Iris pigment epithelial cell (primary cell): Measurements from ENCODE around the gene CTF1.
"Not testable (repeated sequence)": the region's sequence is repeated elsewhere in the genome, so short reads cannot be mapped to it uniquely, and the experiment has no call there.

Experiments used
- DNase-seq: peaks from one replicate; pipeline ENCODE4 v3.0.0-alpha.2; 2011; ENCODE audit warnings: low read depth

Gene CTF1

DNA sequence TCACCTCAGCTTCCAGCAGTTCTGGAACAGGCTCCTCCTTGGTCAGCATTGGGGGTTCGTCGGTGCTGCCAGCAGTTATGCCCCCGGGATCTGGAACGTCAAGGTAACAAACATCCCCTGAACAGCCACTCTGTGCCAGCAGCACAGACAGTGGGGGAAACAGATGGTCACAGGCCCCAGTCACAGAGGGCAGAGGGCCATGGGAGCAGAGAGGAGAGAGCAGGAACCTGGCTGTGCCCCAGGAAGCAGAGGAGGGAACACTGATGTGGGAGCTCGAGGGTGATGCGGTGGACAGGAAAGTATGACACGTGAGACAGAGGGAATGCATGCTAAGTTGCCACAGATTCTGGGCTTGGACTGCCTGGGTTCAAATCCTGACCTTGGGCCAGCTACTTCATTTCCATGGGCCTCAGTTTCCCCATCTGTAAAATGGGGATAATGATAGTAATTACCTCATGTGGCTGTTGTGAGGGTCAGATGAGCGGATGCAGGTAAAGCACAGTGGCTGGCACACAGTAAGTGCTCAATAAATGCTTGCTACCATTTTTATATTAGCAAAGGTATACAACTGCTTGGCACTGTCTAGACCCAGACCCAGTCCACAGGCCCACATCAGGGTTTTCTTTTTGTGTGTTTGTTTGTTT is 7.4 kb upstream of the CTF1 start:
- no peak for DNase-seq

- DNase-seq: no peak
These were observed 6.7 kb upstream of the CTF1 start for GRCh38 chr16:30889721-30890120.

DNA sequence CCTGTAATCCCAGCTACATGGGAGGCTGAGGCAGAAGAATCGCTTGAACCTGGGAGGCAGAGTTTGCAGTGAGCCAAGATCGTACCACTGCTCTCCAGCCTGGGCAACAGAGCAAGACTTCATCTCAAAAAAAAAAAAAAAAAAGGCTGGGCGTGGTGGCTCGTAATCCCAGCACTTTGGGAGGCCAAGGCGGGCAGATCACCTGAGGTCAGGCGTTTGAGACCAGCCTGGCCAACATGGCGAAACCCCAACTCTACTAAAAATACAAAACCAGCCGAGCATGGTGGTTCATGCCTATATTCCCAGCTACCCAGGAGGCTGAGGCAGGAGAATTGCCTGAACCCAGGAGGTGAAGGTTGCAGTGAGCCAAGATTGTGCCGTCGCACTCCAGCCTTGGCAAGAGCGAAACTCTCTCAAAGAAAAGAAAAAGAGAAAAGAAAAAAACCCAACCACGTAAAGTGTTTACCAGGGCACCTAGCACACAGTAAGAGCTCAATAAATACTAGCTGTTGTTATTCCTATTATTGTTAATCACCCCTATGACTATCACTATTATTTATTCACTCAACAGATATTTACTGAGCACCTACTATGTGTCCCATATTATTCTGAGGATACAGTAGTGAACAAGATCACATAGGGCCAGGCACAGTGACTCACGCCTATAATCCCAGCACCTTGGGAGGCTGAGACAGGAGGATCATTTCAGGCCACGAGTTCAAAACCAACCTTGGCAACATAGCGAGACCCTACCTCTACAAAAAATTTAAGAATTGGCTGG is 5.2 kb upstream of the CTF1 start:
- not testable (repeated sequence) for DNase-seq

DNA sequence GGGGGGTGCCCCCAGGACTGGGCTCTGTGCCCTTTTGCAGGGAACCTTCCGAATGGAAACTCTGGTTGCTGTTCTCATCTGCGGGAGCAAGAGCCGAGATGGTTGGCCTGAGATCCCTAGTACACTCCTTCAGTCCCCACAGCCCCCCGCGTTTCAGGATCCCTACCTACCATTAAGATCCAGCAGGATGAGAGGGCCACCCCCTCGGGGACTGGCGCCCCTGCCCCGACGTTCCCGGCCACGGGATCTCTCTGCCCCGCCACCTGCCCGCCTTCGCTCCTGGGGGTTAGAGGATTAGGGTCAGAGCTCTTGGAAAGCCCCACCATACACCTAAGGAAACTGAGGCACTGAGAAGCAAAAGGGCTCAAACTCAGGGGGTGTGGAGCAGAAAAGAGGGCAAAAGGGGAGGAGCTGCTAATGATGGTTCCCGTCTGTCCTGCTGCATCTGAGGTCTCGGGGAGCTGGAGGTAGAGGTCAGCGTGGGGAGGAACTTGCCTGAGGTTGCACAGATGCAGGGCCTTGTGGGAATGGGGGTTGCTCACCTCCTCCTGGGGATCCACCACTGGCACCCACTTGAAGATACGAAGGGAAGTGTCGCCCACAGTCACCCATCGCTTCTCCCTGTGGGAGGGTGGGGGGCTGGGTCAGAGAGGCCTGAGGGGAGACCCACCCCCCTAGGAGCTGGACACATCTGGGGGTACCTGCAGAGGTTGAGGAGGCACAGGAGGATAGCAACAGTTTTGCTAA is 3.6 kb upstream of the CTF1 start:
- no peak for DNase-seq

- no peak for DNase-seq
These were observed 3.0 kb upstream of the CTF1 start for GRCh38 chr16:30893417-30893743.

GRCh38 chr16:30893744-30894539 is 2.5 kb upstream of the CTF1 start, which contains the start of gene BCL7C:
Gene BCL7C, minus strand, starts transcription at chr16:30894077. Its CDS starts 133 bp downstream, at chr16:30893944.
- DNase-seq: peak; percentile 81

DNA sequence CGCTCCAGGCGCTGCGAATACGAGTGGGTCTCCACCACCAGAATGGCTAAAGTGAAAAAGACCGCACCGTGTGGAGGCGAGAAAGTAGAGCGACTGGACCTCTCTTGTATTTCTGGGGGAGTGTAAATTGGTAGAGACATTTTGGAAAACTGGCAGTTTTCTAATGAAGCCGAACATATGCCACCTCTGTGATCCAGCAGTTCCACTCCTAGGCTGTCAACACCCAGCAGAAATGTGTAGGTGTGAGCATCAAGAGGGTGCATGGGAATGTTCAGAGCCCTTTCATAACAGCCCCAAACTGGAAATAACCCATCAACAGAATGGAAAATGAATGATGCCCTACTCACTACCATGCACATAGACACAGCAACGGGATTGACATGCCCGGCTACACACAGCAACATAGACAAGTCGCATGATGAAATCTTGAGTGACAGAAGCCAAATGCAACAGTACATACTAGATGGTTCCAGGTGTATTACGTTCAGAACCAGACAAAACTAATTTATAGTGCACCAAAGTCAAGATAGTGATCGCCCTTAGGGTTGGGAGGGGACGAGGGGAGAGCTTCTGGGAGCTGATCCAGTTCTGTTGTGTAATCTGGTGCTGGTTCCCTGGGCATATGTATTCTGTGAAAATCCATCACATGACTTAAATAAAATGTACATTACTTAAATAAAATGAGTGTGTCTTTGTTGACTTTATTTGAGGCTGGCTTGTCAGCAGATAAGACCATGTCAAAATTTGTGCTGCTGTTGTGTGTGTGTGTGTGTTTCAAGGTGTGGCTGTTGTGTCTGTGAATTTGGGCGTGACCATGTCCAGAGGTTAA is 1.7 kb upstream of the CTF1 start:
- no peak for DNase-seq

- DNase-seq: no peak
These were observed 670 bp upstream of the CTF1 start for GRCh38 chr16:30895627-30896260.

DNA sequence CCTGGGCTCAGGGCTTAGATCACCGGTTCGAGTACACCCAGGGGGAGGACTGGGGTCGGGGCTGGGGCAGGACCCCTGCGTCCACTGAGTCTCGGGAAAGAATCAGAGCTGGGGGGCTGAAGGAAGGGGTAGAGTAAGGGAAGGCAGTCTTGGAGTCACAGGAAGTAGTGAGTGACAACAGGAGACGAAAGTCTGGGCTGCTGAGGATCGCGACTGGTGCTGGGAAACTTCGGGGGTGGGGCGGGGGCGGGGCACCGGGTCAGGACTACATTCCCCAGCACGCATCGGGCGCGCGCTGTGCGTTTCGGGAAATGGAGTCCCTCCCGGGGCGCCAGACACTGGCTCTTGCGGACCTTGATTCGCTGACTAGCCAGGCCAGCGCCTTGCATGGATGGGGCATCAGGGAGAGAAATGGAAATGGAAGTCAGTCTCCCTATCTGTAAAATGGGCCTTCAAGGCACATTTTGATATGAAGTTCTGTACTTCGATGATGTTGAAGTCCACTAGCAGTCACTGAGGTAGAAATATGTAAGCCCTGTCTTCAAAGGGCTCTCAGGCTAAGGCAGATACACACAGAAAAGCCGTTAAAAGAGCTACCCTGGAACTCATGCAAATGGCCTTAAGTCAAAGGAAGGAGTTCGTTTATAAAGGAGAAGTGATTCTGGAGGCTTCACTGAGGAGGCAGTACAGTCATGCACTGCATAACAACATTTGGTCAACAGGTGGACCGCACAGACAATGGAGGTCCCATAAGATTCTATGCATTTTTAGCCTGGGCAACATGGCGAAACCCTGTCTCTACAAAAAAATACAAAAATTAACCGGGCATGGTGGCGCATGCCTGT is 697 bp downstream of the CTF1 start:
- DNase-seq: peak; percentile 95

DNA sequence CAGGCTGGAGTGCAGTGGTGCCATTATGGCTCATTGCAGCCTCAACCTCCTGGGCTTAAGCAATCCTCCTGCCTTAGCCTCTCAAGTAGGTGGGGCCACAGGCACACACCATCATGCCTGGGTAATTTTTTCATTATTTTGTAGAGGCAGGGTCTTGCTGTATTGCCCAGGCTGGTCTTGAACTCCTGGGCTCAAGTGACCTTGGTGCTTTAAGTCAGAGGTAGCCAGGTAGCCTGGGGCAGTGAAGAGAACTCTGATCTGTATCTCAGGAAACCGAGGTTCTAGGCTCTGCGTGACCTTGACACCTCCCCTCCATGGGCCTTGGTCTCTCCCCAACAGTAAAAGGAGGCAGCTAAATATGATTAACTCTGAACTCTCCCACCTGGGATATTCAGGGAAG is 3.4 kb downstream of the CTF1 start:
- DNase-seq: no peak

GRCh38 chr16:30900588-30900987 is 4.2 kb downstream of the CTF1 start:
- DNase-seq: no peak

GRCh38 chr16:30901201-30902028 is 5.0 kb downstream of the CTF1 start:
- no peak for DNase-seq

DNA sequence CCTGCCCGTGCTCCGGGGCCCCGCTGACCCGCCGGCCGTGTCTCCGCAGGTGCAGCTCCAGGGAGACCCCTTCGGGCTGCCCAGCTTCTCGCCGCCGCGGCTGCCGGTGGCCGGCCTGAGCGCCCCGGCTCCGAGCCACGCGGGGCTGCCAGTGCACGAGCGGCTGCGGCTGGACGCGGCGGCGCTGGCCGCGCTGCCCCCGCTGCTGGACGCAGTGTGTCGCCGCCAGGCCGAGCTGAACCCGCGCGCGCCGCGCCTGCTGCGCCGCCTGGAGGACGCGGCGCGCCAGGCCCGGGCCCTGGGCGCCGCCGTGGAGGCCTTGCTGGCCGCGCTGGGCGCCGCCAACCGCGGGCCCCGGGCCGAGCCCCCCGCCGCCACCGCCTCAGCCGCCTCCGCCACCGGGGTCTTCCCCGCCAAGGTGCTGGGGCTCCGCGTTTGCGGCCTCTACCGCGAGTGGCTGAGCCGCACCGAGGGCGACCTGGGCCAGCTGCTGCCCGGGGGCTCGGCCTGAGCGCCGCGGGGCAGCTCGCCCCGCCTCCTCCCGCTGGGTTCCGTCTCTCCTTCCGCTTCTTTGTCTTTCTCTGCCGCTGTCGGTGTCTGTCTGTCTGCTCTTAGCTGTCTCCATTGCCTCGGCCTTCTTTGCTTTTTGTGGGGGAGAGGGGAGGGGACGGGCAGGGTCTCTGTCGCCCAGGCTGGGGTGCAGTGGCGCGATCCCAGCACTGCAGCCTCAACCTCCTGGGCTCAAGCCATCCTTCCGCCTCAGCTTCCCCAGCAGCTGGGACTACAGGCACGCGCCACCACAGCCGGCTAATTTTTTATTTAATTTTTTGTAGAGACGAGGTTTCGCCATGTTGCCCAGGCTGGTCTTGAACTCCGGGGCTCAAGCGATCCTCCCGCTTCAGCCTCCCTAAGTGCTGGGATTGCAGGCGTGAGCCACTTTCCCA is 5.9 kb downstream of the CTF1 start:
- peak; percentile 67 for DNase-seq

DNA sequence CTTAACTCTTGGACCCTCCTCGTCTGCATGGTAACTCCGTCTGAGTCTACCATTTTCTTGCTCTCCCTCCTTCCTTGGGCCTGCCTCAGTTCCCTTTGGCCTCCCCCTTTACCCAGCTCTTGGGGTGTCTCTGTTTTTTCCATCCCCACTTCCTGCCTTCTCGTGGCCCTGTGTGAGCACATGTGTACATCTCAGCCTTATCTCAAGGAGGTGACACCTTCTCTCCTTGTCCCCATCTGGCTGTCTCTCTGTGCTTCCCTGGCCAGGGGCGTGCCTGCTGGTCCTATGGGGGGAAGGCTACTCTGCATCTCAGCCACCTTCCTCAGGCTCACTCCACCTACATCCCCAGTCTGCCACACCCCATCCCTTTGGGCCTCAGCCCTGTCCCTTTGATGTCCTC is 6.6 kb downstream of the CTF1 start:
- DNase-seq: no peak

GRCh38 chr16:30903596-30903995 is 7.2 kb downstream of the CTF1 start:
- DNase-seq: no peak

DNA sequence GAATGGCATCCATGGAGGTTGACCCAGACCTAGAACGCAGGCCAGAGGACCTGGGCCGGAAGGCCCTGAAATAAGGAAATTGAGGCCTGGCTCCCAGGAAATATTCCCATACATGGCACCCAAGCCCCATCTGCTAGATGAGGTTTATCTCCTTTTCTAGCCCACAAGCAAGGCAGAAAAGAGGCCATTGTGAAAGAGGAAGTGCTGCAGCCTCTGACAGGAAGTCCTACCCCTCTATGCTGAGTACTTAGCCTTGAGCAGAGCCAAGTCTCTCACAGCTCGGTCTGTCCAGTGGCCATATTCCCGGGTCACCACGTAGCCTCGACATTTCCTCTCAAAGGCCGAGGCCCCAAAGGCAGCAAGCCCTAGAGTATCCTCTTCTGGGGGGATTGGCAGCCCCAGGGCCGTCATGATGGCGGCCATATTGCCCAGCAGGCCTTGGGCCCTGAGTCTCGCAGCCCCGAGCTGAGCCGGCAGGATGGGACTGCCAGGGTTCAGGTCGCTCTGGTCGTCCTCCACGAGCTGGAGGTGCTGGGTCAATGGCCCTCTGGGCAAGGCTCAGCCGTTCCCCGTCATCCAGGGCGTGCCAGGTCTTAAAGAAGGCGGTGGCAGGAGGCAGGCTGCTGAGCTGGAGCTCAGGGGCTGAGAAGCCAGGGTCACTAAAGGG is 7.8 kb downstream of the CTF1 start:
- no peak for DNase-seq

- no peak for DNase-seq
These were observed 10.7 kb downstream of the CTF1 start for GRCh38 chr16:30907064-30907463.
